Stimulated activated effector memory CD8-positive, alpha-beta T cell treated with anti-CD3 and anti-CD28 coated beads, Interleukin-12 subunit alpha, Interleukin-12 subunit beta, amount 100 ng/mL, for 72 hours (primary cell): ENCODE measurements around the gene ADAMTS2.

Experiments used
- ATAC-seq: fragments of 150-1000 bp; cut with Tn5 transposase; 2 replicates; pipeline ENCODE4 v1.10.0; 2021
- DNase-seq, 2 donors: peaks; one replicate each; pipeline ENCODE4 v3.0.0; 2021 to 2022; ENCODE audit warnings: low spot score in 2 of 2
- H3K27ac Mint-ChIP-seq: one replicate; pipeline ENCODE4 v1.8.0; 2022; ENCODE audit warnings: mild to moderate bottlenecking, mixed read lengths
- H3K36me3 Mint-ChIP-seq: one replicate; pipeline ENCODE4 v1.8.0; 2022; ENCODE audit warnings: mild to moderate bottlenecking, mixed read lengths
- H3K4me1 Mint-ChIP-seq: one replicate; pipeline ENCODE4 v1.8.0; 2022; ENCODE audit warnings: mixed read lengths
- H3K4me3 Mint-ChIP-seq: one replicate; pipeline ENCODE4 v1.8.0; 2022; ENCODE audit warnings: mild to moderate bottlenecking, mixed read lengths
- H3K9me3 Mint-ChIP-seq: one replicate; pipeline ENCODE4 v1.8.0; 2022; ENCODE audit warnings: mixed read lengths

ADAMTS2 gene

GRCh38 chr5:179259731-179260323 is 85.4 kb downstream of the ADAMTS2 start:
- no peak for ATAC-seq
- H3K4me3 Mint-ChIP-seq = no peak overlapping the region
- no peak overlapping the region for H3K27ac Mint-ChIP-seq
- H3K9me3 Mint-ChIP-seq = no peaks in the 10 kb centered on the region
- no peaks in the 10 kb centered on the region for H3K4me1 Mint-ChIP-seq
- no peak for DNase-seq
- H3K36me3 Mint-ChIP-seq = no peaks in the 10 kb centered on the region

DNA sequence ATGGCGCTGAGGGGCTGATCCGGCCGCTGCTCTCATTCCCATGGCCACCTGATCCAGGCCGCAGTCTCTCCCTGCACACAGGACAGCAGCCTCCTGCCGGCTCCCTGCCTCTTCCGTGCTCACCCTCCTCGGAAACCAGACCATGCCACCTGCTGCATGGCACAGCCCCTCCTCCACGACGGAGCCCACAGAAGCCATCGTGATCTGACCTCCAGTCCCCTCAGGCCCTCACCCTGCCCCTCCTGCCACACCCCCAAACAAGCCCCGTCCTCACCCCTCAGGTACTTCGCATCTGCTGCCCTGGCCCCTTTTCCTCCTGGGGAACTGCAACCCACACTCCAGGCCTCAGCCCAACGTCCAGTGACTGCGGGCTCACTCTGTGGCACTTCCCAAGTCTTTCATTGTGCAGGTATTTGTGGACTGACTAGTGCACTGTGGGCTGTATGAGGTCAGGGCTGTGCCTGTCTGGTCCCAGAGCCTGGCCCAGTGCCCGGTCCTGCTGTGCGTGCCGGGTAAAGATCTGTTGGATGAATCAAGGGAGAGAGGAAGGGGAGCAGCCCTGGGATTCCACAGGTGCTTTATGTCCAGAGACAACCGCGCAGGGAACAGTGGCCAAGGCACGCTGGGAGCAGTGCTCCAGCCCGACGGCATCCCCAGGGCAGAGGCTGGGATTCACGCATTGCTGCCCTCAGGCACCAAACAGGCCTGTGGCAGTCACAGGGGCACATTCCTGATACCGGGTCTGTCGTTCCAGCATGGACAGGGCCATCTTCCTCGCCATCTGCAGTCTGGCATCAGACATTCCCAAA is 86.1 kb downstream of the ADAMTS2 start:
- no peaks in the 10 kb centered on the region for H3K9me3 Mint-ChIP-seq
- H3K4me3 Mint-ChIP-seq = no peak overlapping the region
- DNase-seq (no peak), ATAC-seq (no peak)
- no peaks in the 10 kb centered on the region for H3K36me3 Mint-ChIP-seq
- no peaks in the 10 kb centered on the region for H3K4me1 Mint-ChIP-seq
- H3K27ac Mint-ChIP-seq = no peak overlapping the region

DNA sequence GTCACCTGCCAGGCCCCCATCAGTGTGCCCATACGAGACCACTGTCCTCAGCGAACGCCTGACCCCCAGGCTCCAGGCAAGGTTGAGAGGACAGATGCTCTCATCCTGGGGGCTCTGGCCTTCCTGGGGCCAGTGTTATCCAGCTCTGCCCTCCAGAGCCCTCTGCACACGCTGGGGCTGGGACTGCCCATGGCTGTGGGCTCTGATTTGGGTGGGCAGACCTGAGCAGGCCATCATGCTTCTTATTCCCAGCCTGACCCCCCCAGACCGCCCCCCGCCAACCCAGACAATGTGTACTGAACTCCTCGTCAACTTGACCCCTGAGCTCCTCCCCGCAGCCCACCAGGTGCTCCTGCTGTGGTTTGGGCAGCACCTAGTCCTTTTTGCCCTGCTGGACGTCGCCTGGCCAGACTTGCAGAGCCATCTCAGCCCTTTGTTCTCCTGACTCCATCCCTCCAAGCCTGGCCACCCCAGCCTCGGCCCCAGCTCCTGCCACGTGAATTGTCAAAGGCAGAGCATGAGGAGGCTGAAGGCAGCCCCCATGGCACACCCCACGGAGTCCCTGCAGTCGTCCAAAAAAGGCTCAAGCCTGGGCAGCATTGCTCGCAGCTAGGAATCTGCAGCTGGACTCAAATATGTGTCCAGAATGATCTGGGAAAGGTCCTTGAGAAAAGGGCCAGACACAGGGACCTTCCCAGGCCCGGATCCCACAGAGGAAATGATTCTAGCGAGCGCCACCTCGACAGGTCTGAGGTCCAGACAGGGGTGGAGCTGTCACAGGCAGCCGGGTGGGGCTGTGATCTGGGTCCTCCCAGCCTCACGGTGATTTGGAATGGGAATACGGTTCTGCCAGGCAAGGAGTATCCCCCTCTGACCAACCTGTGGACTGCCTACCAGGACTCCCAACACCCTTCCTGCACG is 87.0 kb downstream of the ADAMTS2 start:
- DNase-seq (no peak), ATAC-seq (no peak)
- H3K27ac Mint-ChIP-seq = no peak overlapping the region
- no peaks in the 10 kb centered on the region for H3K9me3 Mint-ChIP-seq
- no peak overlapping the region for H3K4me3 Mint-ChIP-seq
- no peaks in the 10 kb centered on the region for H3K4me1 Mint-ChIP-seq
- no peaks in the 10 kb centered on the region for H3K36me3 Mint-ChIP-seq

DNA sequence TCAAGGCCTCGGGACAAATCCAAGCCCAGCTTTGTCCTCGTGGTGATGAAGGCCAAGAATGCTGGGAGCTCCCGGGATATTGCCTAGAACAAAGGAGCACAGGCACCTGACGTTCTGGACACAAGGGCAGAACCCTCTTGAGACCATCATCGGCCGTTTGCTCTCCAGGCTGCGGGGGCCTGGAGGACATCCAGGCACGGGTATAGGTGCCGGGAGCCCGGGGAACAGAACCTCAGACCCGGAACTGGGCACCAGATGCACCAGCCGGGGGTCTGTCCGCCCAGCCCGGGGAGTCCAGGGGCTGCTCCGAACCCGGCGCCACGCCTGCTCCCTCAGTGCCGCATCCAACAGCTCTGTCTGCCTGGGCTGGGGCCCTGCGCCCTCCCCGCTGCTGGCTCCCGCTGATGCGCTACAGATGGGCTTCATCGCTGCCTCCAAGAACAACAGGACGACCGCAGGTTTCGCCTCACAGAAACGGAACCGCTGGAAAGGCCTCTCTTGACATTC is 88.0 kb downstream of the ADAMTS2 start:
- Mint-ChIP-seq H3K9me3 (no peaks in the 10 kb centered on the region), H3K4me3 (no peak overlapping the region), H3K4me1 (no peaks in the 10 kb centered on the region), H3K36me3 (no peaks in the 10 kb centered on the region), H3K27ac (no peak overlapping the region)
- DNase-seq = no peak
- no peak for ATAC-seq

- DNase-seq (no peak), ATAC-seq (no peak)
- no peaks in the 10 kb centered on the region for H3K36me3 Mint-ChIP-seq
- H3K4me3 Mint-ChIP-seq = no peak overlapping the region
- no peaks in the 10 kb centered on the region for H3K9me3 Mint-ChIP-seq
- H3K27ac Mint-ChIP-seq = no peak overlapping the region
- H3K4me1 Mint-ChIP-seq = no peaks in the 10 kb centered on the region
These were observed 88.7 kb downstream of the ADAMTS2 start for GRCh38 chr5:179256328-179257175.

DNA sequence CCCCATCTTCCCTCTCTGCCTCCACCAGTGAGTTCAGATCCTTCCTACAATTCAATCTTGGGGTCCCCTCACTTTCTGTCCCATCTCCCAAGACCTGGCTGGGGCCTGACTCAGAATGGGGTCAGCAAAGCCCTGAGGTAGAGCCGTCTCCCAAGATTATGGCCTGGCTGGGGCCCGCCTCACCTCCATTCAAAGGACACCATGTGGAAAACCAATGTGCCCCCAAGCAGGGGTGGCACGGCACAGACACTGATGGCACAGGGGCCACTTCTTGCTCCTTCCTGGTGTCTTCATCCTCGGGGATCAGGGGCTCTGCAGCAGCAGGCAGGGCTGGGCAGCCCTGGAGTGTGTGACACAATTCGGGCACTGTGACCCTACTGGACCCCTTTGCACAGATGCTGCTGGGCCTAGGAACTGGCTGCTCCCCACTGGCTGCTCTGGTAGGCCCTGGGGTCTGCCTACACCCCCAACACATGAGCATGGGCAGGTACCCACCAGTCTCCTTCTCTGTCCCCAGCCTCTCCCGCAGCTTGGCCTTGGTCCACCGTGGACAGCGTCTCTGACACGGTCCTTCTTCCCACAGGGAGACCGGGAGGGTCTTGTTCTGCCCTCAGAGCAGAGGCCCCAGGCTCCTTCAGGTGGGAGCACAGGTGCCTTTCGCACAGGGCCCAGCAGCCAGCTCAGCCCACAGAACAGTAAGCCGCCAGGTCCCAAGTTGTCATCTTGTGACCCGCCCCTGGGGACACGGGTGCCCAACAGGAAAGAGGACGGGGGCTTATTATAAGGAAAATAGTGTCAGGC is 89.5 kb downstream of the ADAMTS2 start:
- H3K4me1 Mint-ChIP-seq = no peaks in the 10 kb centered on the region
- no peak for ATAC-seq
- H3K36me3 Mint-ChIP-seq = no peaks in the 10 kb centered on the region
- H3K27ac Mint-ChIP-seq = no peak overlapping the region
- no peak for DNase-seq
- H3K4me3 Mint-ChIP-seq = no peak overlapping the region
- no peaks in the 10 kb centered on the region for H3K9me3 Mint-ChIP-seq

- Mint-ChIP-seq H3K9me3 (no peaks in the 10 kb centered on the region), H3K4me1 (no peaks in the 10 kb centered on the region), H3K27ac (no peak overlapping the region), H3K4me3 (no peak overlapping the region), H3K36me3 (no peaks in the 10 kb centered on the region)
- no peak for ATAC-seq
- DNase-seq = no peak
These were observed 90.5 kb downstream of the ADAMTS2 start for GRCh38 chr5:179254638-179255271.

DNA sequence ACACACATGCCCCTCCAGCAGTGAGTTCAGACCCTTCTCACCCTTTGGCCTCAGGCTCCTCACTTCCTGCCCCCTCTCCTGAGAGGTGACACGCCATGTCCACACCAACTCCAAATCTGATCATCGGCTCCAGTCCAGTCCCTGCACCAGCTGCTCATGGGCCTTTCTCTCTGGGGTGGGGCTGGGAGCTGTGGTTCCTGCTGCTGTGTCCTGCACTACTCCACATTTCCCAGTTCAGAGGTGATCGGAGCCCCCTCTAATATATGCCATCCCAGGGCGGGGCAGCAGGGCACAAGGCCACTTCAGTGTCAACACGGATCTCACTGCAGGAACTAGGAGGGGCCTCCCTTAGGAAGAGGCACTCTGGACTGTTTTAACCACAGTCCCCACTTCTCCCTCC is 91.5 kb downstream of the ADAMTS2 start:
- Mint-ChIP-seq H3K36me3 (no peaks in the 10 kb centered on the region), H3K4me3 (no peak overlapping the region), H3K4me1 (no peaks in the 10 kb centered on the region), H3K9me3 (no peaks in the 10 kb centered on the region), H3K27ac (no peak overlapping the region)
- DNase-seq = no peak
- no peak for ATAC-seq

DNA sequence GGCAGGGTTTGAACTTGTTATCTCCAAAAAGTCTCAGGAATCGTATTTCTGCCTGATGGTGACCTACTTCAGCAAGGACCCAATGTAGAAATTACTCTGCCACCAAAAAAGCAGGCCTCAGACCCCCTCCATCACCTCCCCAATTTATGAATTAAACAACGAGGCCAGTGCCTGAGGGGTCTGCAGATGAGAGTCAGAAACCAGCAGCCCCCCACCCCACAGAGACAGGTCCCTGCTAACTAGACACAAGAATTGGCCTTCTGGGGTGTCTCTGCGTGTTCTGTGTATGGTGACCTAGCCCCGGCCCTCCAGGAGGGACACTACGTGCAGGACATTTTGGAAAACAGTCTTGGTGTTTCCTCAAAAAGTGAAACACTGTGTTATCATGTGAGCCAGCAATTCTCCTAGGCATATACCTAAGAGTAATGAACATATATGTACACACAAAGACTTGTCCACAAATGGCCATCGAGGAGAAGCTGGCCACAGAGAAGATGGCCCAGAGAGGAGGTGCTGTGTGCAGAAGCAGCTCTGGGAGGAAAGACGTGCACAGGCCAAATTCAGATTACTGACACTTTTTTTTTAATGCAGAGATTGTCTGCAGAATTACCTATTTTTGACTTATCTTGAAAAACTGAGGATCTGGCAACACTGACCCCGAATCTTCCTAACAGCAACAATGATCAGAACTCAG is 93.8 kb downstream of the ADAMTS2 start:
- DNase-seq = no peak
- H3K4me3 Mint-ChIP-seq = no peak overlapping the region
- no peak for ATAC-seq
- H3K4me1 Mint-ChIP-seq = no peaks in the 10 kb centered on the region
- H3K27ac Mint-ChIP-seq = no peak overlapping the region
- H3K36me3 Mint-ChIP-seq = no peaks in the 10 kb centered on the region
- no peaks in the 10 kb centered on the region for H3K9me3 Mint-ChIP-seq

- Mint-ChIP-seq H3K9me3 (no peaks in the 10 kb centered on the region), H3K4me3 (no peak overlapping the region), H3K36me3 (no peaks in the 10 kb centered on the region), H3K4me1 (no peaks in the 10 kb centered on the region), H3K27ac (no peak overlapping the region)
- DNase-seq (no peak), ATAC-seq (no peak)
These were observed 94.6 kb downstream of the ADAMTS2 start for GRCh38 chr5:179250561-179251225.

- ATAC-seq (no peak), DNase-seq (no peak)
- Mint-ChIP-seq H3K9me3 (peaks cover 3% of the 10 kb centered on the region), H3K4me1 (no peaks in the 10 kb centered on the region), H3K27ac (no peak overlapping the region), H3K36me3 (no peaks in the 10 kb centered on the region), H3K4me3 (no peak overlapping the region)
These were observed 99.0 kb downstream of the ADAMTS2 start for GRCh38 chr5:179246227-179246626.

GRCh38 chr5:179245031-179245430 is 100.2 kb downstream of the ADAMTS2 start:
- Mint-ChIP-seq H3K27ac (no peak overlapping the region), H3K36me3 (no peaks in the 10 kb centered on the region), H3K4me1 (no peaks in the 10 kb centered on the region), H3K9me3 (peaks cover 3% of the 10 kb centered on the region), H3K4me3 (no peak overlapping the region)
- DNase-seq (no peak), ATAC-seq (no peak)

DNA sequence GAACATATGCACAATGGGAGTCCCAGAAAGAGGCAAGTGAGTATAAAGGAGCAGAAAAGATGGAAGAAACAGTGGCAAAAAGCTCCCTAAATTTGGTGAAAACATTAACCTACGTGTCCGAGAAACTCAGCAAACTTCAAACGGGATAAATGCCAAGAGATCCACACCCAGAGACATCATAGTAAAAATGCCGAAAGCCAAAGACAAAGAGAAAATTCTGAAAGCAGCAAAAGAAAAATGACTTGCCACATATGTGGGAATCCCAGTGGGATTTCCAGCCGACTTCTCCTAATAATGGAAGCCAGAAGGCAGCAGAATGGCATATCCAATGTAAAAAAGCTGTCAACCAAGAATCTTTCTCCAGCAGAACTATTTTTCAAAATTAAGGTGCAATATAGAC is 101.2 kb downstream of the ADAMTS2 start:
- Mint-ChIP-seq H3K27ac (no peak overlapping the region), H3K9me3 (peaks cover 3% of the 10 kb centered on the region), H3K4me3 (no peak overlapping the region), H3K36me3 (no peaks in the 10 kb centered on the region), H3K4me1 (no peaks in the 10 kb centered on the region)
- ATAC-seq (no peak), DNase-seq (no peak)
